Naive thymus-derived CD4-positive, alpha-beta T cell (primary cell): Measurements from ENCODE around the gene NIFK. TPM values are rescaled to one million over a fixed set of nuclear protein-coding genes. Genes with fewer than 3 reads are reported as not detected.

Experiments used
- ATAC-seq: fragments of 150-1000 bp; cut with Tn5 transposase; 2 replicates; pipeline ENCODE4 v1.10.0; 2021; ENCODE audit warnings: mild to moderate bottlenecking, moderate library complexity
- CTCF ChIA-PET: fragments of 350-600 bp; sonication (Branson Sonifier 250); formaldehyde crosslinking; loops from one replicate; lab custom pipeline; 2021; ENCODE audit warnings: antibody characterized with exemption; lab: Charles Lee
- POLR2A ChIA-PET: fragments of 350-600 bp; sonication (Branson Sonifier 250); formaldehyde crosslinking; loops from one replicate; lab custom pipeline; 2021; ENCODE audit warnings: antibody characterized with exemption, inconsistent platforms; lab: Charles Lee
- DNase-seq, 9 donors: peaks; one replicate each; pipeline versions ENCODE4 v3.0.0 to v3.0.0-alpha.2; 2020 to 2022; ENCODE audit warnings: mixed read lengths in 1 of 9
- H3K27ac ChIP-seq: one replicate; pipeline ENCODE4 v1.7.0; 2013; ENCODE audit warnings: mild to moderate bottlenecking, low read depth, low read length, moderate library complexity
- H3K27me3 ChIP-seq, 2 donors: one replicate each; pipeline ENCODE4 v1.7.0; 2013; ENCODE audit warnings: low read length in 2 of 2, mild to moderate bottlenecking in 2 of 2, moderate library complexity in 2 of 2; ENCODE audit not compliant: control insufficient read depth in 2 of 2, insufficient read depth in 2 of 2
- H3K36me3 ChIP-seq, 3 experiments: 1 replicate in 2 of 3; 2 replicates in 1 of 3; pipeline ENCODE4 v1.7.0; 2013; ENCODE audit warnings: low read length in 3 of 3, mild to moderate bottlenecking in 3 of 3, moderate library complexity in 1 of 3; ENCODE audit not compliant: insufficient read depth in 3 of 3, control insufficient read depth in 2 of 3
- H3K4me1 ChIP-seq, 2 donors: one replicate each; pipeline ENCODE4 v1.7.0; 2013; ENCODE audit warnings: low read length in 2 of 2, mild to moderate bottlenecking in 2 of 2, moderate library complexity in 1 of 2; ENCODE audit not compliant: control insufficient read depth in 2 of 2, insufficient read depth in 2 of 2
- H3K4me3 ChIP-seq: 2 replicates; pipeline ENCODE4 v1.7.0; 2013; ENCODE audit warnings: mild to moderate bottlenecking, low read length
- H3K9me3 ChIP-seq, 3 experiments: 1 replicate in 2 of 3; 2 replicates in 1 of 3; pipeline ENCODE4 v1.7.0; 2013; ENCODE audit warnings: low read length in 3 of 3; ENCODE audit not compliant: control insufficient read depth in 2 of 3
- H3K27ac Mint-ChIP-seq, 9 donors: one replicate each; pipeline ENCODE4 v1.8.0; 2020 to 2022; ENCODE audit warnings: mixed read lengths in 9 of 9, mild to moderate bottlenecking in 8 of 9, moderate library complexity in 5 of 9, inconsistent platforms in 2 of 9
- H3K27me3 Mint-ChIP-seq, 5 donors: one replicate each; pipeline ENCODE4 v1.8.0; 2021 to 2022; ENCODE audit warnings: mixed read lengths in 5 of 5, mild to moderate bottlenecking in 1 of 5
- H3K36me3 Mint-ChIP-seq, 5 donors: one replicate each; pipeline ENCODE4 v1.8.0; 2020 to 2022; ENCODE audit warnings: mixed read lengths in 5 of 5, mild to moderate bottlenecking in 3 of 5, inconsistent platforms in 1 of 5
- H3K4me1 Mint-ChIP-seq, 7 donors: one replicate each; pipeline ENCODE4 v1.8.0; 2020 to 2022; ENCODE audit warnings: mixed read lengths in 7 of 7, mild to moderate bottlenecking in 3 of 7, inconsistent platforms in 1 of 7
- H3K4me3 Mint-ChIP-seq, 10 donors: one replicate each; pipeline ENCODE4 v1.8.0; 2020 to 2022; ENCODE audit warnings: mild to moderate bottlenecking in 10 of 10, mixed read lengths in 10 of 10, moderate library complexity in 6 of 10, inconsistent platforms in 2 of 10
- H3K9me3 Mint-ChIP-seq, 11 donors: one replicate each; pipeline ENCODE4 v1.8.0; 2020 to 2022; ENCODE audit warnings: mixed read lengths in 11 of 11, mild to moderate bottlenecking in 4 of 11, inconsistent platforms in 1 of 11, moderate library complexity in 1 of 11
- intact Hi-C, 2 donors: fragments of 100-400 bp; cut with micrococcal nuclease; formaldehyde crosslinking; loops; one replicate each; pipeline ENCODE4 v1.15.1; 2023
- polyA plus RNA-seq, 2 donors: library from polyadenylated mRNA; unstranded; fragments of 300-500 nt; fragmentation: Illumina TruSeq; gene quantifications; one replicate each; pipeline ENCODE4 v1.2.3, GENCODE V29; 2021
- total RNA-seq, 6 experiments: library from RNA in 5 of 6; stranded (reverse) in 5 of 6; gene quantifications; 1 replicate in 5 of 6; 2 replicates in 1 of 6; pipeline ENCODE4 v1.2.3 and lab custom pipeline; 2021 to 2026

Gene NIFK
- total and polyA plus RNA-seq, 7 experiments from 2014 or later: 35.3 to 88.1 (median 75.5) TPM

DNA sequence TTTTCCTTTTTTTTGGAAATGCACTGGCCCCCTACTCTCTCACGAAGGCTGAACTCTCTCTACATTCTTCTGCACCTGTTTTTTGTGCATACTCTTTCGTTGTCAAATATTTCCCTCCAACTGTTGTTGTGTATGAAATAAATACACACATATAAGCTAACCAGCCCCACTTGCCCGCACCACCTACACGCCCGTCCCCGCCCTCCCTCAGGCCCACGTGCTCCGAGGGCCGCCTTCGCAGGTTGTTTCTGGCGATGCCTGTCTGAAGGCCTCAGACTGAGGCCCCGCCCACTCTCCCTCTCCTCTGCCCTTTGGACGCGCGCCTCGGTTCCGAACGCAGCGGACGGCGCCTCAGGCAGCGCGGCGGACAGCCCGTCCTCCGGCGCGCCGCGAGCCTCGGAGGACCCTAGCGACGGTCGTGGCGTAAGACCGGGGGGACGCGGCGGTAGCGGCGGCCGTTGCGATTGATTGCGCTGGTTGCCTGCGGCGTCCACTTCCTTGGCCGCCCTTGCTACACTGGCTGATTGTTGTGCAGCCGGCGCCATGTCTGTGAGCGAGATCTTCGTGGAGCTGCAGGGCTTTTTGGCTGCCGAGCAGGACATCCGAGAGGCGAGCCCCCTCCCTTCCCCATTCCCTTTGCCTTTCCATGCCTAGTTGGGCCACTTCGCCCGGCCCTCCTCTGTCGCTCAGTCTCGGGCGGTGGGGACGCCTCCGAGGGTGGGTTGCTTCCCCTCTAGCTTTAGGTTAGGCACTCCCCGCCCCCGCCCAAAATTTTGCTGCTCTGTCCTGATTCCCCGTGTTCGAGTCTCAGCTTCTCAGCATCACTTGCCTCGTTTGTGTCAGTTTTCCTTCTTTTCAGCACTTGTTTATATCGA lies 18.8 kb upstream of the NIFK start, which contains the start of gene TSN:
TSS of gene TSN (plus strand) at position 415 of the 875 bp plus-strand sequence. CDS start at position 544, 129 bp downstream.
- DNase-seq: peak; percentile 94 to 97 (median 96)
- peaks cover 4 to 10% of the 10 kb centered on the region in 2 donors for H3K4me1 ChIP-seq
- peak within 1 kb of the TSS; percentile 90 to 100 (median 96) for H3K4me3 Mint-ChIP-seq
- peaks cover 0 to 7% (median 4%) of the 10 kb centered on the region in 5 donors for H3K36me3 Mint-ChIP-seq
- POLR2A ChIA-PET: interaction anchor here (1.1 to 3.8 kb wide), 4 partner anchors 19 to 225 kb away, joined by 3 to 29 read pairs (median 10); partner anchors contain the start of genes CLASP1, NIFK and RNU4ATAC
- CTCF ChIA-PET: no interaction called here
- no peaks in the 10 kb centered on the region for H3K9me3 ChIP-seq
- peaks cover 20 to 43% (median 32%) of the 10 kb centered on the region in 7 donors for H3K4me1 Mint-ChIP-seq
- H3K4me3 ChIP-seq: peak within 1 kb of the TSS; percentile 91
- peak within 1 kb of the TSS; percentile 82 for H3K27ac ChIP-seq
- H3K27me3 ChIP-seq: no peaks in the 10 kb centered on the region
- intact Hi-C loops: loop anchor here (1.0 kb wide), 3 partner anchors 19 to 225 kb away; partner anchors contain the start of genes CLASP1 (in 2 of the 2), NIFK (in 2 of the 2) and RNU4ATAC (in 2 of the 2)
- H3K27me3 Mint-ChIP-seq: no peaks in the 10 kb centered on the region
- H3K36me3 ChIP-seq: peaks cover 0 to 27% (median 6%) of the 10 kb centered on the region in 3 experiments
- H3K9me3 Mint-ChIP-seq: no peaks in the 10 kb centered on the region
- peak; percentile 99 for ATAC-seq
- H3K27ac Mint-ChIP-seq: peak within 1 kb of the TSS; percentile 69 to 98 (median 94)

DNA sequence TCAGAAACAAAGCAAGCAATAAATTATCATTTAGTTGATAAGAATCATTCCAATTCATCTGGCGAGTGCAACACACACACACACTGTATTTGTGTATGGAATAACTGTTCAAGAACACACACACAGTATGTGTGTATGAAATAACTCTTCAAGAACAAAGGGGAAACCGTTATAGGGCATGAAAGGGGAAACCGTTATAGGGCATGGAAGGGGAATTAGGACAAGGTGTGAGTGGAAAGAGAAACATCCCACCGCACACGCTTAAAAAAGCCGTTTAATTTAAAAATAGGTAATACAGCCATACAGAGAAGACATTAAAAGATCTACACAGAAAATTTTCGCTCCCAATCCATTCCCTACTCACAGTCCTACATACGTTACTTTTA lies 18.2 kb upstream of the NIFK start:
- no peak for DNase-seq
- Histone ChIP-seq H3K4me3 (peak overlapping the region; percentile 91), H3K27ac (peak overlapping the region; percentile 82), H3K36me3 (peaks cover 0 to 21% (median 6%) of the 10 kb centered on the region in 3 experiments), H3K9me3 (no peaks in the 10 kb centered on the region), H3K4me1 (peaks cover 4 to 10% of the 10 kb centered on the region in 2 donors), H3K27me3 (no peaks in the 10 kb centered on the region)
- Mint-ChIP-seq H3K36me3 (peaks cover 0 to 5% (median 4%) of the 10 kb centered on the region in 5 donors), H3K9me3 (no peaks in the 10 kb centered on the region), H3K27ac (peak overlapping the region; percentile 69 to 98 (median 94)), H3K4me3 (peak overlapping the region; percentile 90 to 100 (median 96)), H3K27me3 (no peaks in the 10 kb centered on the region), H3K4me1 (peaks cover 20 to 43% (median 32%) of the 10 kb centered on the region in 7 donors)
- POLR2A ChIA-PET: interaction anchor here (1.1 to 3.8 kb wide), 4 partner anchors 18 to 225 kb away, joined by 3 to 29 read pairs (median 10); partner anchors contain the start of genes CLASP1, NIFK and RNU4ATAC
- CTCF ChIA-PET: no interaction called here
- intact Hi-C loops: loop anchor here (1.0 kb wide), 3 partner anchors 19 to 225 kb away; partner anchors contain the start of genes CLASP1 (in 2 of the 2), NIFK (in 2 of the 2) and RNU4ATAC (in 2 of the 2)
- ATAC-seq: no peak

DNA sequence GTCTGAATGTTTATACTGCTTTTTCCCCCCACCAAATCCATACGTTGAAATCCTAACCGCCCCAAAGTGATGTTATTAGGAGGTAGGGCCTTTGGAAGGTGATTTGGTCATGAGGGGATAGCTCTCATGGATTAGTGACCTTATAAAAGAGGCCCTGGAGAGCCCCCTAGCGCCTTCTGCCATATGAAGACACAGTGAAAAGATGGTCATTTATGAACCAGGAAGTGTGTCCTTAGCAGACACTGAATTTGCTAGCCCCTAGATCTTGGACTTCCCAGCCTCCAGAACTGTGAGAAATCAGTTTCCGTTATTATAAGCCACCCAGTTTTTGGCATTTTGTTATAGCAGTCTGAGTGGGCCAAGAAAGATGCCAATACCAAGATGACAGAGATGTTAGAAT lies 11.5 kb upstream of the NIFK start:
- Histone ChIP-seq H3K9me3 (no peaks in the 10 kb centered on the region), H3K36me3 (no peaks in the 10 kb centered on the region), H3K4me3 (no peak overlapping the region), H3K4me1 (no peaks in the 10 kb centered on the region), H3K27me3 (no peaks in the 10 kb centered on the region), H3K27ac (no peak overlapping the region)
- no peaks in the 10 kb centered on the region for H3K9me3 Mint-ChIP-seq
- no peaks in the 10 kb centered on the region for H3K36me3 Mint-ChIP-seq
- peak overlapping the region in 1 of 9 donors; percentile 59 for H3K27ac Mint-ChIP-seq
- ChIA-PET CTCF (no interaction called here), POLR2A (no interaction called here)
- peaks cover 0 to 4% (median 0%) of the 10 kb centered on the region in 7 donors for H3K4me1 Mint-ChIP-seq
- no peak overlapping the region for H3K4me3 Mint-ChIP-seq
- no peak for DNase-seq
- intact Hi-C loops: no loop called here
- H3K27me3 Mint-ChIP-seq: peaks cover 0 to 9% (median 0%) of the 10 kb centered on the region in 5 donors
- ATAC-seq: no peak

DNA sequence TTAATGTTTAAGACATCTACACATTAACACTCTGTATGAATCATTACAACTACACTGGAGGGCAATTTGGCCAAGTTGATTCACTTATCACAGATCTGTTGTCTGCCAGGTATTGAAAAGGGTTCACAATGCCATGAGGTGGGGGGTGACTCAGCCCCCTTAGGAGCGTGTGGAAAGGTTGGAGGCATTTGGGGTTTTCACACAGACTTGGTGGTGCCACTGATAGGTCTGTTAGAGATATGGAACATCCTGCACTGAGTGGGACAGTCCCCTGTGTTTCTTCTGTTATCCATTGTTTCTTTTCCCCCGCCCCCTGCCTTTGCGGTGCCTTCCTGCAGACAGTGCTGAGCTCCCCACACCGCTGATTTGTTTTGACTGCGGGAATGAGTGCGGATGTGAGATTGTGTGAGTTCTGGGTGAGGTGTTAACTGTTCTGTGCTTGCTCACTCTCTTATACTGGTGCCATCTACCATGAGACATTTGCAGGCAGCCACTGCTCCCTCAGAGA lies 9.4 kb upstream of the NIFK start:
- Histone ChIP-seq H3K36me3 (no peaks in the 10 kb centered on the region), H3K4me1 (no peaks in the 10 kb centered on the region), H3K4me3 (no peak overlapping the region), H3K27me3 (no peaks in the 10 kb centered on the region), H3K27ac (no peak overlapping the region), H3K9me3 (no peaks in the 10 kb centered on the region)
- no peak overlapping the region for H3K4me3 Mint-ChIP-seq
- intact Hi-C loops: no loop called here
- peak overlapping the region in 2 of 9 donors; percentile 36 to 56 for H3K27ac Mint-ChIP-seq
- ATAC-seq (peak; percentile 40), DNase-seq (no peak)
- peaks cover 0 to 13% (median 0%) of the 10 kb centered on the region in 5 donors for H3K27me3 Mint-ChIP-seq
- H3K9me3 Mint-ChIP-seq: no peaks in the 10 kb centered on the region
- peaks cover 0 to 4% (median 0%) of the 10 kb centered on the region in 7 donors for H3K4me1 Mint-ChIP-seq
- H3K36me3 Mint-ChIP-seq: no peaks in the 10 kb centered on the region
- CTCF ChIA-PET: interaction anchor here (0.6 to 1.0 kb wide), 2 partner anchors 9 to 368 kb away, joined by 3 read pairs; no protein-coding TSS in a partner anchor
- POLR2A ChIA-PET: no interaction called here

DNA sequence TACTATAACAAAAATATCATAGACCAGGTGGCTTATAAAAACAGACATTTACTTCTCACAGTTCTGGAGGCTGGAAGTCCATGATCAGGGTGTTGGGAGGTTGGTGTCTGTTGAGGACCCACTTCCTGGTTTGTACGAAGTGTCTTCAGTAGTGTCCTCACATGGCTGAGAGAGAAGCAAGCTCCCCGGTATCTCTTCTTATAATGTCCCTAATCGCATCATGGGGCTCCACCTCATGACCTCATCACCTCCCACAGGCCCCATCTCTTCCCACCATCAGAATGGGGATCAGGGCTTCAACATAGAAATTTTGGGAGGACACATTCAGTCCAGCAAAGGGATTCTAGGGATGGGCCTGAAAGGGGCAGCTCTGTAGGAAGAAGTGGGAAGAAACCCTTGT lies 4.8 kb upstream of the NIFK start:
- DNase-seq (no peak), ATAC-seq (no peak)
- Mint-ChIP-seq H3K36me3 (no peaks in the 10 kb centered on the region), H3K4me3 (peak overlapping the region in 1 of 10 donors; percentile 45), H3K4me1 (peaks cover 6 to 28% (median 16%) of the 10 kb centered on the region in 7 donors), H3K27ac (no peak overlapping the region), H3K27me3 (peaks cover 0 to 11% (median 0%) of the 10 kb centered on the region in 5 donors), H3K9me3 (no peaks in the 10 kb centered on the region)
- ChIA-PET CTCF (no interaction called here), POLR2A (no interaction called here)
- Histone ChIP-seq H3K4me3 (no peak overlapping the region), H3K27me3 (no peaks in the 10 kb centered on the region), H3K27ac (no peak overlapping the region), H3K9me3 (no peaks in the 10 kb centered on the region), H3K36me3 (peaks cover 0 to 2% (median 0%) of the 10 kb centered on the region in 3 experiments), H3K4me1 (peaks cover 0 to 12% of the 10 kb centered on the region in 2 donors)
- intact Hi-C loops: no loop called here

DNA sequence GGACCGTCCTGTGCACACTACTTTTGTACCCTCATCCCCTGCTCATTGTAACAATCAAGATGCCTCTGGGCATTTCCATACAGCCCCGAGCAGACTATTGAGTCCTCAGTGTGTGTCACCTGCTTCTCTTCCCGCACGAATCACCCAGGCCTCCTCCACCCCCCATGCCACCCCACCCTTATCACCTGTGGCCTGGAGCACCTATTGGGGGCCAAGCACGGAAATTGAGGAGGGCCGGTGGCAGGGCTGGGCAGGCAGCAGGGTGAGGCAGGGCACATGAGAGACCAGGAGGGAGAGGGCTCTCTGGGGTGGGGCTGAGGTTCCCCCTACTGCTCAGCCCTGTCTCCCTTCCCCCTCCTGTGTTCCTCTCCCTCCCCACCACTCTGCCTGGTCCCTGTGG lies 4.3 kb upstream of the NIFK start:
- Histone ChIP-seq H3K4me1 (peaks cover 0 to 12% of the 10 kb centered on the region in 2 donors), H3K27ac (no peak overlapping the region), H3K36me3 (peaks cover 0 to 3% (median 0%) of the 10 kb centered on the region in 3 experiments), H3K27me3 (no peaks in the 10 kb centered on the region), H3K9me3 (no peaks in the 10 kb centered on the region), H3K4me3 (no peak overlapping the region)
- DNase-seq (no peak), ATAC-seq (no peak)
- no peaks in the 10 kb centered on the region for H3K9me3 Mint-ChIP-seq
- peaks cover 7 to 30% (median 16%) of the 10 kb centered on the region in 7 donors for H3K4me1 Mint-ChIP-seq
- ChIA-PET POLR2A (no interaction called here), CTCF (no interaction called here)
- H3K27ac Mint-ChIP-seq: peak overlapping the region in 1 of 9 donors; percentile 46
- no peaks in the 10 kb centered on the region for H3K36me3 Mint-ChIP-seq
- H3K4me3 Mint-ChIP-seq: peak overlapping the region in 1 of 10 donors; percentile 45
- intact Hi-C loops: no loop called here
- peaks cover 0 to 11% (median 0%) of the 10 kb centered on the region in 5 donors for H3K27me3 Mint-ChIP-seq
